ENCODE data around the gene GFRA1. TPM values are rescaled to one million over a fixed set of nuclear protein-coding genes. Genes with fewer than 3 reads are reported as not detected.

GFRA1 gene
- total and polyA plus RNA-seq, 2 experiments from 2014 or later, result 1.7 to 5.0 TPM

- TF ChIP-seq CTCF (IDR thresholded peaks at IDR 0.05; ENCODE audit: low read depth, low read length), result no peak
- no peaks in the 10 kb centered on the region for H3K4me1 ChIP-seq (ENCODE audit: low read depth)
- no peak overlapping the region for H3K27ac ChIP-seq
- no peak overlapping the region for H3K4me3 ChIP-seq
- no peaks in the 10 kb centered on the region for H3K36me3 ChIP-seq
- H3K9me3 ChIP-seq (ENCODE audit: low read depth), result no peaks in the 10 kb centered on the region
- H3K27me3 ChIP-seq, result no peaks in the 10 kb centered on the region
- DNase-seq (ENCODE audit: low read depth in 1 of 2, low spot score in 1 of 2), result no peak
Measured at GRCh38 chr10:116292493-116292892, 19.5 kb upstream of the GFRA1 start.

DNA sequence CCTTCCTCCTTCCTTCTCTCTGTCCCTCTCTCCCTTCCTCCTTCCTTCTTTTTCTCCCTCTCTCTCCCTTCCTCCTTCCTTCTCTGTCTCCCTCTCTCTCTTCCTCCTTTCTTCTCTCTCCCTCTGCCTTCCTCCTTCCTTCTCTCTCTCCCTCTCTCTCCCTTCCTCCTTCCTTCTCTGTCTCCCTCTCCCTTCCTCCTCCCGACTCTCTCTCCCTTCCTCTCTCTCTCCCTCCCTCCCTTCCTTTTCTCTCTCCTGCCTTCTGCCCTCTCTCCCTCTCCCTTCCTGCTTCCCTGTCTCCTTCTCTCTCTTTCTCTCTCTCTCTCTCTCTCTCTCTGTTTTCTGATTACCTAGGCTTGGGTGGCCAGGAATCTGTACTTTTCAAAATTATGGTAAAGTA, 16.6 kb upstream of the GFRA1 start:
- Histone ChIP-seq H3K4me1 (ENCODE audit: low read depth) (no peaks in the 10 kb centered on the region), H3K27me3 (no peaks in the 10 kb centered on the region), H3K27ac (no peak overlapping the region), H3K4me3 (no peak overlapping the region), H3K9me3 (ENCODE audit: low read depth) (no peaks in the 10 kb centered on the region), H3K36me3 (no peaks in the 10 kb centered on the region)
- DNase-seq (ENCODE audit: low read depth in 1 of 2, low spot score in 1 of 2), result no peak
- TF ChIP-seq CTCF (IDR thresholded peaks at IDR 0.05; ENCODE audit: low read depth, low read length), result no peak

DNA sequence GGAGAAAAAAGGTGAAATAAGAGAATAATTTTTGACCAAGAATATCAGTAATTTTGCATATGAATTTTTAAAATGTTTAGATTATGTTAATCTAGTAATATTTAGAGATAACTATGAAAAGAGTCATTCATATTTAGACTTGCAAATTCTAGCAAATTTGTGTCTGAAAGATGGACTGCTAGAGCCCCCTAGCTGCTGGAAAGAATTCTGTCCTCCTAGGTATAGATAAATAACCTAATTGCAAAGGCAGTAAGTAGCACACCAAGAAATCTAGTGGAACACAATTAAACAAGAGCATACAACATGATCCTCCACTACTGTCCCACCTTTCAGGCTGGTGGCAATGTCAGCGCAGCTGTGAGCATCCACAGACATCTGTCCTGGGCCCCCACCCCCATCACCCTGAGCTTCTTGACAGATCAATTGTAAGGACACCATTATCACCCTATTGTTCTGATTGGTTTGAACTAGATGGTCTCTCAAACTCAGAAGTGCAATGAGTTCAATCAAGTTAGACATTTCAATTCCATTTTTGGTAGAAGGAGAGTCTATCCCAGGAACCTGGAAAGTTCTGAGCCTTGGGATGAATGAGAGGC, 15.0 kb upstream of the GFRA1 start:
- Histone ChIP-seq H3K27ac (no peak overlapping the region), H3K9me3 (ENCODE audit: low read depth) (no peaks in the 10 kb centered on the region), H3K4me1 (ENCODE audit: low read depth) (no peaks in the 10 kb centered on the region), H3K4me3 (no peak overlapping the region), H3K36me3 (no peaks in the 10 kb centered on the region), H3K27me3 (peaks cover 3% of the 10 kb centered on the region)
- peak; percentile 69 for TF ChIP-seq CTCF (IDR thresholded peaks at IDR 0.05; ENCODE audit: low read depth, low read length)
- peak; percentile 63 to 70 for DNase-seq (ENCODE audit: low read depth in 1 of 2, low spot score in 1 of 2)

- no peak for DNase-seq (ENCODE audit: low read depth in 1 of 2, low spot score in 1 of 2)
- Histone ChIP-seq H3K4me3 (no peak overlapping the region), H3K27me3 (peaks cover 6% of the 10 kb centered on the region), H3K27ac (no peak overlapping the region), H3K36me3 (no peaks in the 10 kb centered on the region), H3K9me3 (ENCODE audit: low read depth) (no peaks in the 10 kb centered on the region), H3K4me1 (ENCODE audit: low read depth) (no peaks in the 10 kb centered on the region)
- no peak for TF ChIP-seq CTCF (IDR thresholded peaks at IDR 0.05; ENCODE audit: low read depth, low read length)
Measured at GRCh38 chr10:116286626-116287200, 13.7 kb upstream of the GFRA1 start.

- H3K27me3 ChIP-seq, result peaks cover 23% of the 10 kb centered on the region
- no peak overlapping the region for H3K27ac ChIP-seq
- no peaks in the 10 kb centered on the region for H3K9me3 ChIP-seq (ENCODE audit: low read depth)
- no peaks in the 10 kb centered on the region for H3K4me1 ChIP-seq (ENCODE audit: low read depth)
- H3K4me3 ChIP-seq, result no peak overlapping the region
- TF ChIP-seq CTCF (IDR thresholded peaks at IDR 0.05; ENCODE audit: low read depth, low read length), result no peak
- no peak for DNase-seq (ENCODE audit: low read depth in 1 of 2, low spot score in 1 of 2)
- H3K36me3 ChIP-seq, result no peaks in the 10 kb centered on the region
Measured at GRCh38 chr10:116281775-116282174, 8.8 kb upstream of the GFRA1 start.

Data from cardiac muscle cell (in vitro differentiated cells and primary cell).